ENCODE measurements around the gene P2RX2.

GRCh38 chr12:132582582-132583410 is 35.8 kb upstream of the P2RX2 start:
- TF ChIP-seq CTCF (conservative IDR thresholded peaks at IDR 0.05; ENCODE audit: low read depth in 2 of 2) (no peak), EZH2phosphoT487 (IDR thresholded peaks at IDR 0.05; ENCODE audit: unreplicated experiment) (no peak), EZH2 (IDR thresholded peaks at IDR 0.05; ENCODE audit: low read depth, unreplicated experiment) (no peak), POLR2AphosphoS5 (IDR thresholded peaks at IDR 0.05; ENCODE audit: low read depth) (no peak; the same call in 1 of the 2 replicates), REST (IDR thresholded peaks at IDR 0.05; ENCODE audit: unreplicated experiment) (no peak), NANOG (IDR thresholded peaks at IDR 0.05; ENCODE audit: borderline replicate concordance) (no peak), ETS1 (IDR thresholded peaks at IDR 0.05) (no peak)
